GM18858 (cell line): ENCODE data around the gene ERC1.
"Not testable (repeated sequence)": the region's sequence is repeated elsewhere in the genome, so short reads cannot be mapped to it uniquely, and the experiment has no call there.

Source experiments
- ATAC-seq: cut with Tn5 transposase; IDR thresholded peaks from one replicate; pipeline ENCODE4 v1.9.1; 2021; ENCODE audit not compliant: unreplicated experiment

ERC1 gene

DNA sequence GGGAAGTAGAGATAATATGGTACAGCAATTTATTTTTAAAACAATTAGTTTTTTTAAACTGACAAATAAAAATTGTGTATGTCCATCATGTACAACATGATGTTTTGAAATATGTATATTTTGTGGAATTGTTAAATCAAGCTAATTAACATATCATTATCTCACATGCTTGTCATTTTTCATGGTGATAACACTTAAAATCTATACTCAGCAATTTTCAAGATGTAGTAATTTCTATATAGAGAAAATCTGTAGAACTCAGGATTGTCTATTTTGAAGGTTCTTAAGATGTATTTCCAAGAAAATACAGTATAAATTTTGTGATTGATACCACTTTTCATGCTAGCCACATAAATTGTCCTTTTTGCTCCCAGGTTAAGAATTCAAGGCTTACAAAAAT is 356.3 kb downstream of the ERC1 start:
- no peak for ATAC-seq

DNA sequence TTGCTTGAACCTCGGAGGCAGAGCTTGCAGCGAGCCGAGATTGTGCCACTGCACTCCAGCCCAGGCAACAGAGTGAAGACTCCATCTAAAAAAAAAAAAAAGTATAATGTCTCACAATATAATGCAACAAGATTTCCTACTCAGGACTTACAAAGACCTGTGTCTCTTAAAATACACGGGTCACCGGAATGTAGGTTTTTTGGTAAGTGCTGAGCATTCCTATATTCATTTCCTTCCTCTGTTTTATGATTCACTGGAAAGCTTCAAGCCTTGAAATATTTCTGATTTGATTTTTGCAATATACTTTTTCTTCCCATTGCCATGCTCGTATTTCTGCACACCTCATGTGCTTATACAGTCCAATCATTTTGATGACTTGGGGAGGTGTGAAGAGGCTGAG is 357.6 kb downstream of the ERC1 start:
- no peak for ATAC-seq

DNA sequence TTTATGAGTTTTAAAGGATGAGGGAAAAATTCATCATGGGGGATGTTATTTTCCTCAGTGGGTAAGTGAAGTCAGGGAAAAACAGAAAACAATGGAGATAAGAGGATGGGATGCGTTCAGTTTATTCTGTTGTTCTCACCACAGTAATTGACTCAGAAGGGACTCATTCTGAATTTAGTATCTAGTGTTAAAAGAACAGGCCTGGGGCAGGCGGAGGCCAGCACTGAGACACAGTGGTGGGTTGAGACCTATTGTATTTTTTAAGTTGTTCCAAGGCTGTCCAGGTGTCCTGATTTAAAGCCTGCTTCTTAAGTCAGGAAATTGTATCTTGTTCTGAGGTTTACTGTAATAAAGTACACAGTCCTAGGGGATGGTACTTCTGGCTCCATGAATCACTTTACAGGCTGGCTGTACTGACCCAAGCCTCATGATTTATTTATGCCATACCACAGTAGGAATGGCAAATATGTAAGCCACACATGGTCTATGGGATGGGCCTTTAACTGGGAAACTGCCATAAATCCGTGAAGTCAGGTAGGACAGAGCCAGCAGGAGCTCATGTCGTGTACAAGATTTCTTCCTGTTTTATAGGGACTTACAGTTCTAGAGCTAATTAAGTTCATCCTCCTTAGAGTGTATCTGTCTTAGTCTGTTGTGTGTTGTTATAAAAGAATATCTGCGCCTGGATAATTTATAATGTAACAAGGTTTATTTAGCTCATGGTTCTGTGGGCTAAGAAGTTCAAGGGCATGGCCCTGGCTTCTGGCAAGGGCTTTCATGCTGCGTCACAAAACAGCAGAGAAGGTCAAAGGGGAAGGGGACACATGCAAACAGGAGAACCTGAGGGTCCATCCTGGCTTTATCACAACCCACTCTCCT is 359.3 kb downstream of the ERC1 start:
- no peak for ATAC-seq

DNA sequence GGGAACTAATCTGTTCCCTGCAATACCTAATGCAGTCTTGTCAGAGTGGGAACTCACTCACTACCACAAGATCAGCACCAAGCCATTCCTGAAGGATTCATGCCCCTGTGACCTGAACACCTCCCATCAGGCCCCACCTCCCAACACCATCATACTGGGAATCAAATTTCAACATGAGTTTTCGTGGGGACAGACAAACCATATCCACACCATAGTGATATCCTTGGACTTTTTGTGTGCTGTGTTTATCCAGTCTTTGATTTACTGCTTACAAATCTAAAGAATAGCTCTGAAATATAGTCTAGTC is 359.9 kb downstream of the ERC1 start:
- ATAC-seq, result no peak

DNA sequence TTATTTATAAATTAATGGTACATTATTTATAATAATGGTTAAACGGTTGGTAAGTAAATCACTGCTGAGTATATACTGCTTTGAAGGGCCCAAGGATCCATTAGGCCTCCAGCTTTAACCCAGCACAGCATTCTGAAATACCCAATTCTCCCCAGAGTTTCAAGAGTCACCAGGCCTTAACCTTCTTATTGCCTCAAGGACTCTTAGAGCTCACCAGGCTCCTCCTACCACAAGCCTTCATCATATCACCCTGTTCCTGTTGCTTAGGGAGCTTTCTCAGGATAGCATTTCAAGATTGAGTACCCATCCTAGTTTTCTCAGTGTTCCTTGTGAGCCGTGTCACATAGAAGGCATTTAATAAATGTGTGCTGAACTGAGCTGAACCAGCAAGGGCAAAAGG is 360.9 kb downstream of the ERC1 start:
- ATAC-seq, result no peak

DNA sequence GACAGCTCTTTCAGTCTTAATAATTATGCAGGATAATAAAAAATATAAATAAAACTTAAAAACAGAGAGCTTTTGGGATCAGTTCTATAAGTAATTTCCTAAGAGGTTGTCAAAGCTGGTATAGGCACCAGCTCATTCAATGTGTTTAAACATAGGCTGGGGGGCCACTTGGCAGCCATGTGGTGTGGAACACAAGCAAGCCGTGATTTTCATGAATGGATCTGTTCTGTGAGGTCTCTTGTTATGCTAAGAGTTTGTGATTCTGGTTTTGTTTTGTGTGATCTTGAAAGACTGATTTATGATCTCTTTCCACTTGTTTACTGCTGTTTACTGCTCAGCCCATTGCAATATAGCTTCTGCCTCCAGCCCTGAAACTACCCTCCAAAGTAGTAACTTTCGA is 362.4 kb downstream of the ERC1 start:
- no peak for ATAC-seq

DNA sequence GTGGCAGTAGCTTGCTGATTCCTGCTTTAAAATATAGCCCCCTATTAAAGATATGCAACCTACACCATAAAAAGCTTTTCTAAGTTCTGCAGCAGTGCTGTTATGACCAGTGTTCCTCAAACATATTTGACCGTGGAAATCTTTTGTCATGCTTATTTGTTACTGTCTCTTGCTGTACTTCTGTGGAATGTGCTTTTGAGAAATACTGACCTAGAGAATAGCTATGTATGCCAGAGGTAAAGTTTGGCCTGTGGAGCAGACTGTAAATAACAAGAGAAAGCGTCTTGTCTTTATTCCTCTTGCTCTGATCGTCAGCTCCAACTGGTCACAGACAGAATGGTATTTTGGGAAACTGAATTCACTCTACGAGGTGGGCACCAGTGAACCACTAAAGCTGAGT is 364.4 kb downstream of the ERC1 start:
- no peak for ATAC-seq

DNA sequence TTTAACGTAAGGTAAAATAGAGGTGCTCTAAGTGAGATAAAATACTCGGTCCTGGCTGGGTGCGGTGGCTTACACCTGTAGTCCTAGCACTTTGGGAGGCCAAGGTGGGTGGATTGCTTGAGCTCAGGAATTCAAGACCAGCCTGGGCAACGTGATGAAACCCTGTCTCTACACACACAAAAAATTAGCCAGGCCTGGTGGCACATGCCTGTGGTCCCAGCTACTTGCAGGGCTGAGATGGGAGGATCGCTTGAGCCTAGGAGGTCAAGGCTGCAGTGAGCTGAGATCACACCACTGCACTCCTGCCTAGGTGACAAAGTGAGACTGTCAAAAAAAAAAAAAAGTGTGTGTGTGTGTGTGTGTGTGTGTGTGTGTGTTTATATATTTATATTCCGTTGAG is 364.8 kb downstream of the ERC1 start:
- not testable (repeated sequence) for ATAC-seq

DNA sequence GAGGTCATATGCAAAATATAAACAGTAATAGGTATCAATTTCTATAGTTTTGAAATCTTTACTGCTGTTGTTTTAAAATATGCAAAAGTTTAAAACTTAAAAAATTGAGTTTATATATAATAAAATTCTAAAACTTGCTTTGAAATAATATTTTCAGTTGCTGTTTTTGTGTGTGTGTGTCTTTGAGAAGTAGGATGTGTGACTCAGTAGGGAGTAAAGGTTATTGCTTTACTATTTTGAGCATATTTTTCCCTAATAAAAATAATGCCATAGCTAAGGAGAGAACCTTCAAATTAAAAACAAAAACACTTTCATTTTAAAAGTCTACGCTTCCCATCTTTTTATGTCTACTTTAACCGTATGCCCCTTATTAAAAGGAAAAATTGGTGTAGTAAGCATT is 365.3 kb downstream of the ERC1 start:
- no peak for ATAC-seq

DNA sequence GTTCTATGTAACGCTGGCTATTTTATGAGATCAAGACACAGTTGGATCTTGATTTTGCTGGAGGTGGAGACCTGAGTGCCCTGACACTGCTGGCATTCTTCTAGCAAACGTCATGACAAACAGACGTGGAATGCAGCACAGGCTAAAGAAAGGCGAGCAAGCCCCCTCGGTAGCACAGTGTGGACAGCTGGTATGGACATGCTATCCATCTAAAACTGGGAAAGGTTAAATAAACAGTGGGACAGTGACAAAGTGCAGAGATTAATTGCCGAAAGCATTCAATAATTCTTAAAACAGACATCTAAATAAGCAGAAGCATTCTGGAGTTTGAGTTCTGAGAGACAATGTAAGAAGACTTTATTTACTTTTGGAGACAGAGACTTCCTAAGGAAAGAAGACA is 366.1 kb downstream of the ERC1 start:
- ATAC-seq, result no peak

DNA sequence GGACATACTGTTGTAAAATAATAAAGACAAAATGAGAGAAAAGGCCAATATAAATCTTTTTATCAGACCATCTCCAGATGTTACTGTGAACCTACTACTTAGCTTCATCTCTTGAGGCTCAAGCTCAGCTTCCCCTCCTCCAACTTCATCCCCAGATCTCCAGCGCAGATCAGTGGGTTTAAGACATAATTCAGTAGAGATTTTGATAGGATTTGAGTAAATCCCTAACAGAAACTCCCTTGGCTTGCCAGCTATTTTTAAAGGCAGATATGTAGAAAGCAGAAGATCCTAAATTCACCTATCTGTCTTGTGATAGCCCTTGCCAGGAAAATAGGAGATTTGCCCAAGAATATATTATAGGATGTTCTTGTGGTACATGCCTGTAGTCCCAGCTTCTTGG is 366.7 kb downstream of the ERC1 start:
- ATAC-seq, result no peak

DNA sequence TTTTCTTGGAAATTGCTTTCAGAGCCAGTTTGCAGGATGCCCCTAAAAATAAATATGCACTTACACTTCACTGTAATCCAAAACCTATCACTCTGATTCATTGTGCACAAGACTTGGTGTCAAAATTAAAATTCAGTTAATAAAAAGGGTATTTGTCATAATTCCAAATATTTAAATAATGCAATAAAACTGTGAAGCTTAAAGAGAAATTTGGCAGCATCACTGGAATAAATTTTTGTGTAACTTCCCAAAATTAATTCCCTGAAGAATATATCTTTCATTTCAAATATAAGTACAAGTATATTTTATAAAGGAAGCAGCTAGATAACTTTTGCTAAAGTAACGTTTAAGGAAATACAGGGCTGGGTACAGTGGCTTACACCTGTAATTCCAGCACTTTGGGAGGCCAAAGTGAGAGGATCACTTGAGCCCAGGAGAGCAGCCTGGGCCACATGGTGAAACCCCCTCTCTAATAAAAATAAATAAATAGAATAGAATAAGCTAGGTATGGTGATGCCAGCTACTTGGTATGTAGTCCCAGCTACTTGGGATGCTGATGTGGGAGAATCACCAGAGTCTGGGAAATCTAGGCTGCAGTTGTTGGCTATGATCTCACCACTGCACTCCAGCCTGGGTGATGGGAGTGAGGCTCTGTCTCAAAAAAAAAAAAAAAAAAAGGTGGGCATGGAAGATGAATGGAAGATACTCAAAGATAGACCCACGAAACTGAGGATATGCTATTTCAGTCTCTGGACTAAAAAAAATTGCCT is 369.6 kb downstream of the ERC1 start:
- no peak for ATAC-seq

DNA sequence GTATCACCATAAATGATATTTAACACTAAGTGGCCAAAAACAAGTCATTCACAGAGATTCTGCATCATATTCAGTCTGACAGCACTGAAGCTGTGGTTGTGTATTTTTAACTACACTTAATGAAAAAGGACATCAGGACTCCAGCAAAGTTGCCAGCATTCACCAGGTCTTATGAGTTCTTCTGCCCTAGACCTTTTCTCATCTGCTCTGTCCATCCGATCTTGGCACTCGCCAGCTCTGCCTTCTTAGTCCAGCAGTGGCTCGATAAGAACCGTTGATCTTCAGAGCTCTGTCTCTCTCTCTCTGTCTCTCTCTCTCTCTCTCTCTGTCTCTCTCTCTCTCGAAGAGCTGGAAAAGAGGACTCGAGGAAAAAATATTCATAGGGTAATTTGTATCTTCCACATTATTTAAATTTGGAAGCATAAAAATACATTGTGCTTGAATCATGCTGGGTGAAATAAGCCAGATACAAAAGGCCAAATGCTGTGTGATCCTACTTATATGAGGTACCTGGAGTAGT is 371.2 kb downstream of the ERC1 start:
- no peak for ATAC-seq

DNA sequence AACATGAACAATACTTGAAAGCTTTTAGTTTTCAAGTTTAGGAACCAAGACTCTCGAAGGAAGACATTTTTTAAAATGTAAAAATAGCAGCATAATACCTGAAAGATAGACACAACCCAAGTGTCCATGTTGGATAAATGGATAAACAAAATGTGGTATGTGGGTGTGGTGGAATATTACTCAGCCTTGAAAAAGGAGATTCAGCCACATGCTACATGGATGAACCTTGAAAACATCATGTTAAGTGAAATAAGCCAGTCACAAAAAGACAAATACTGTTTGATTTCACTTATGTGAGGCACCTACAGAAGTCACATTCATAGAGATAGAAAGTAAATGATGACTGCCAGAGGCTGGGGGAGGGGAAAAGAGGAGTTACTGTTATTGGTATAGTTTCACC is 374.7 kb downstream of the ERC1 start:
- no peak for ATAC-seq

DNA sequence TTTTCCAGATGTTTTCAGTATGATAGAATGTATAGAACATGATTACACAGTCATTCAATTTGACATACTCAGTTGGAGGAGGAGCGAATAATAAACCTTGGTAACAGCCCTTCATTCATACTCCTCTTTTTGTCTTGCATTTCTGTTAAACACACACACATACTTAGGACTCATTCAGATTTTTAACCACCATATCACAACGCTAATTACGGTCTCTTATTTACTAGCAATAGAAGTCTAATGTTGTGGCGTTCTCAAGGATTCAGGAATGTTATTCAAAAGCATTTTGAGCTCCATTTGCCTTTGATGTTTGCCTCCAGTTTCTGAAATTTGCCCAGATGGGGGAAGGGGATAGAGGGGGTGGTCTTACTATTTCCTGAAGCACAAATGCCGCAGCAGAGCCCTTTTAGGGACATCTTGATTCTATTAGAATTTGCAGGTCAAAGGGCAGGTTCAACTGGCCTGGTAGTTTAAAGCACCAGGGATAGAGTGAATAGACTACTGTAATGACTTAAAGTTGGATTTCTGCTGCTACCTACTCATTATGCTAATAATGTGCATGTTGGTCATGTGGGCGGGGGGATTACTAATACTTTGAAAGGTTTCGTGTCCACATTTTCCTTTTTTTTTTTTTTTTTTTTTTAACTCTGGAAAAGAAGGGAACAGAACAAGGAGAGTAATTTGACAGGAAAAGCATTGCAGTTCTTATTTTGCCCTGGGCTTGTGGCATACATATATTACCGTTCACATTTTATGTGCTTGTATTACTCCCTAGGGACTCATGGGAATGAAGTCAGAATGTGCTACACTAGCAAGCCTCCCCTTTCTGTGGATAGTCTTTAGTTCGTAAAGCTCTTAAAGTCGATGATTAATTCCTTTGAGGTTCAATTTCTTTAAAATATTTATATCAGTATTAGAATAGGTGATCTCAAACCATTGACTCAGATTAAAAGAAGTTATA is 376.6 kb downstream of the ERC1 start:
- ATAC-seq, result no peak

DNA sequence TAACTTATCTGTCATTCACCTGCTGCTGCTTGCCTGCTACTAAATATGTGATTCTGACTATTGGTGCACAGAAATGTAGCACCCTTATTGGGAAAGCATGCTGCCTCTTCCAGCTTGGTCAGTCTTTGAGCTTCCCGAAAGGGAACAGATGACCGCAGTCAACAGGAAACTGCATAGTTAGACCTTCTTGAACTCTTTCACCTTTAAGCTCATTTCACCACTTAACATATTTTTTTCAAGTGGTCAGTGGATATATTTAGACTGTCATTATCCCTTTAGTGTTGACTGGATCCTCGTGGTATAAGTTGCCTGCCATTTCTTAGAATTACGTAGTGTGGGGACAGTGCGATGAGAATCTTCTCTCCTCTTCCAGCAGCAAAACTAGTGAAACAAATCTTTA is 378.4 kb downstream of the ERC1 start:
- no peak for ATAC-seq

DNA sequence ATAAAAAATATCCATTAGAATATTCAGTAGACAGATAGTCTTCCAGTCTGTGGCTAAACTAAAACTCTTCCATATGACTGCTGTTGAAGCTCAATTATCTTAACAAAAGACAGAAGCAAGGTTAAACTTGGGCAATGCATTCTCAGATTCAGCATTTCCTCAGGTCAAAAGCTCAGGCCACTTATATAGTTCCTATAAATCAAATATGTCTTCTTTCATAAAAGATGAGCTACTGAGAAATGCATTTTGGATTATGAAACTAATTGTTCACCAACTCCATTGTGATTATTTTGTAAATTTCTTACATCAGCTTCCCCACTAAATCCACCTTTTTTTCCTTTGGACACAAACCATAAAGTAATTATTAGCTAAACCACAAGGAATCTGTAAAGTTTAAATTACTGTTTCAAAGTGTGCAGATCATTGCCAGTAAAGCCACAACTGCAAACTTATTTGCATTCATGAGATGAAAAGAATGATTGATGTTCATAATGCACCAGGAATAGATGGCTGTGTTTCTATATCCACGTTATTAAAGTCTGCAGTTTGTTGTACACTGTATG is 379.0 kb downstream of the ERC1 start:
- ATAC-seq, result no peak

DNA sequence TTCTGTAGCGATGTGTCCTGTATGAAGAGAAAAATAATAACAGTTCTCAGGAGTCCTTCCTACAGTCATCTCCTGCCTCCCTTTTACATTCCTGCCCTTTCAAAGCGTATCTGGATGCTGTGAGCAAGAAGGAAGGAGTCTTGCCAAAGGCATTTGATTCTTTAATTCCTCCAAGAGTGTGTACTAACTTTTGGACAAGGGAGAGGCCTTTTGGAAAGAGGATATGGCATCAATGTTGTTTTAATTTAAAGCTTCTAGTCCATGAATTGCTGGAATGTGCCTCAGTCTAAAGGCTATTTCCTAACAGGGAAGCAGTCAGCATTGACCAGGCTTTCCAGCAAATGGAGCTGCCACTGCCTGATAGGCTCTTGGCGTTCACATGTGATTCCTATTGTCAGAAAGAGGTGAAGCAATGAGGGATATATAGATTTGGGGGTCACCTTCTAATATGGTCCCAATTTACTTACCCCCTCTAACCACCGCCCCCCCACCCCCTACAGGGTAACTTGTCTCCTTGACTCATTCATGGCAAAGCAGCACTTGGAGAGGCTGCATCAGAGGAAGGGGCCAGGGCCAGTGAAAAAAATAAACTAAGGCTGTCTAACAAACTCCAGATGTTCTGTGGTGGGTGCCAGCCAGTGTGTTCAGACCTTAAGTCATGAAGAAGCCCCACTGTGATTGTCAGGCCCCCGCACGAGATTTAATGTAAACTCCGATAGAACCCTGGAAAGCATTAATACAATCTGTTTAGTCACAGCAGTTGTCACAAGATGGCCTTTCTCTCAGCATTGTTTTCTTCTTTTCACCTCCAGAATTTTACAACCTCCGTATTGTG is 383.1 kb downstream of the ERC1 start:
- no peak for ATAC-seq

DNA sequence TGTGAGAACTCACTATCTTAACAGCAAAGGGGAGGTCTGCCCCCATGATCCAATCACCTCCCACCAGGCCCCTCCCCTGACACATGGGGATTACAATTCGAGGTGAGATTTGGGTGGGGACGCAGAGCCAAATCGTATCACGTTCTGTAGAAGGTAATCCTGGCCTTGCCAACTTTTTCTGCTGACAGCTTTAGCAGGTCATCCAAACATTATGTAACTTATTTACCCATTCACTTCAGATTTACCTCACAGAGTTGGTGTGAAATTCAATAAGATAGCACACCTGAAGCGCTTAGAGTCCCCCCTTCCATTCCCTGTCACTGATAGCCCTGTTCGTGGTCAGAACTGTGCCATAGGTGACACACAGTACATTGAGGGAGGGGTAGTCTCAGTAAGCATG is 384.3 kb downstream of the ERC1 start:
- no peak for ATAC-seq

DNA sequence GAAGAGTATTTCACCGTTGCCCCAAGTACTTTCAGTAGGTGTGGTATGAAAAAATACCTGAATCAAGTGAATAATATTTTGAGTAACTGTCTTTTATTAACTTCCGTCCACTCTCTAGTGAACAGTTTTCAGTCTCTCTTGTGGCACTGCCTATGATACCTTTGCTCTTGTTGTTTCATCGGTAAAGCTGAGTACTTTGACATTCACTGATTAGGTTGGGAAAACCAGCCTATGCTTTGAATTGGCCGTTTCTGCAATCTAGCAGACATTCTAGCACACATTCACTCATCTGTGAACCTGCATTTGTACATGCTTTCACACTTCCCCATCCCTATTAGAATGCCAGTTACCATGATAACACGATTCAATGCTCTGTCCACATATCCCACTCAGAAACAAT is 386.1 kb downstream of the ERC1 start:
- no peak for ATAC-seq
